Ascending aorta (tissue), 2 donors: ENCODE measurements around the gene SIRPB1. TPM values are rescaled to one million over a fixed set of nuclear protein-coding genes. Genes with fewer than 3 reads are reported as not detected.
"Not testable (repeated sequence)": the region's sequence is repeated elsewhere in the genome, so short reads cannot be mapped to it uniquely, and the experiment has no call there.

Source experiments
- DNase-seq, 2 donors: peaks; one replicate each; pipeline ENCODE4 v3.0.0-alpha.2; 2019; ENCODE audit warnings: low spot score in 2 of 2
- H3K27ac ChIP-seq, 2 donors: fragments of 200-600 bp; sonication (generic); one replicate each; pipeline ENCODE4 v1.5.1; 2016 to 2017; ENCODE audit warnings: mild to moderate bottlenecking in 1 of 2
- H3K27me3 ChIP-seq: fragments of 200-600 bp; sonication (generic); one replicate; pipeline ENCODE4 v1.5.1; 2017
- H3K36me3 ChIP-seq, 2 donors: fragments of 200-600 bp; sonication (generic); one replicate each; pipeline ENCODE4 v1.5.1; 2016
- H3K4me1 ChIP-seq, 2 donors: fragments of 200-600 bp; sonication (generic); one replicate each; pipeline ENCODE4 v1.5.1; 2016 to 2017; ENCODE audit warnings: mild to moderate bottlenecking in 1 of 2
- H3K4me3 ChIP-seq, 2 donors: fragments of 200-600 bp; sonication (generic); one replicate each; pipeline ENCODE4 v1.5.1; 2016 to 2017; ENCODE audit warnings: mild to moderate bottlenecking in 1 of 2
- H3K9me3 ChIP-seq, 2 donors: fragments of 200-600 bp; sonication (generic); one replicate each; pipeline ENCODE4 v1.5.1; 2016
- intact Hi-C: fragments of 100-400 bp; cut with DNase I; formaldehyde crosslinking; loops from one replicate; pipeline ENCODE4 v1.15.1; 2023
- total RNA-seq: library from RNA; depleted of rRNA; stranded (reverse); fragments of >200 nt; gene quantifications from one replicate; pipeline ENCODE4 v1.1.0, GENCODE V29; 2016
- TF ChIP-seq, protein P1 (sequence below), 3 experiments: fragments of 200-600 bp in 2 of 3; fragments of 450-650 bp in 1 of 3; sonication (generic) in 2 of 3; IDR thresholded peaks; one replicate each; pipeline ENCODE4 v1.5.1; 2016 to 2019; ENCODE audit warnings: antibody characterized with exemption in 3 of 3, mild to moderate bottlenecking in 1 of 3, moderate library complexity in 1 of 3

The SIRPB1 gene
- total RNA-seq, 1 donor from 2014 or later, result 0.43 TPM

DNA sequence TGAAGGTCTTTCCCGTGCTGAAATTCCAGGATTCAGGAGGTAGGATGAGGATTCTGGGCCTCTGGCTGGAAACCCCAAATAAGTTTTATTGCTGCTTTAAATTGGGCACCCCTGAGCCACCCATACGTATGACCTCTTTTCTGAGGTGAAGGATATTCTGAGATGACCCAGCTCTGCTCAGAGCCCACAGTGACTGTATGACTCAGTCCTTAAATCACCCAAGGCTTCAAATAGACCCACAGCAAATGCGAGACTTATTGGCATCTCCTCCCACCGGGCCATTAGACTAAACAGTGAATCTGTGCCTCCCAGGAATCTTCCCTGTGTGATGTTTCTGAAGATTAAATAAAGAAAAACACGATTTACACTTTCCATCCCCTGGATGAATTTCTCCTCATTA lies 28.3 kb upstream of the SIRPB1 start:
- Histone ChIP-seq H3K27me3 (no peaks in the 10 kb centered on the region), H3K4me1 (no peaks in the 10 kb centered on the region), H3K4me3 (no peak overlapping the region), H3K27ac (no peak overlapping the region), H3K9me3 (no peaks in the 10 kb centered on the region), H3K36me3 (no peaks in the 10 kb centered on the region)
- TF ChIP-seq, protein P1, sequence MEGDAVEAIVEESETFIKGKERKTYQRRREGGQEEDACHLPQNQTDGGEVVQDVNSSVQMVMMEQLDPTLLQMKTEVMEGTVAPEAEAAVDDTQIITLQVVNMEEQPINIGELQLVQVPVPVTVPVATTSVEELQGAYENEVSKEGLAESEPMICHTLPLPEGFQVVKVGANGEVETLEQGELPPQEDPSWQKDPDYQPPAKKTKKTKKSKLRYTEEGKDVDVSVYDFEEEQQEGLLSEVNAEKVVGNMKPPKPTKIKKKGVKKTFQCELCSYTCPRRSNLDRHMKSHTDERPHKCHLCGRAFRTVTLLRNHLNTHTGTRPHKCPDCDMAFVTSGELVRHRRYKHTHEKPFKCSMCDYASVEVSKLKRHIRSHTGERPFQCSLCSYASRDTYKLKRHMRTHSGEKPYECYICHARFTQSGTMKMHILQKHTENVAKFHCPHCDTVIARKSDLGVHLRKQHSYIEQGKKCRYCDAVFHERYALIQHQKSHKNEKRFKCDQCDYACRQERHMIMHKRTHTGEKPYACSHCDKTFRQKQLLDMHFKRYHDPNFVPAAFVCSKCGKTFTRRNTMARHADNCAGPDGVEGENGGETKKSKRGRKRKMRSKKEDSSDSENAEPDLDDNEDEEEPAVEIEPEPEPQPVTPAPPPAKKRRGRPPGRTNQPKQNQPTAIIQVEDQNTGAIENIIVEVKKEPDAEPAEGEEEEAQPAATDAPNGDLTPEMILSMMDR (IDR thresholded peaks at IDR 0.05), result no peak
- no peak for DNase-seq
- intact Hi-C loops, result no loop called here

DNA sequence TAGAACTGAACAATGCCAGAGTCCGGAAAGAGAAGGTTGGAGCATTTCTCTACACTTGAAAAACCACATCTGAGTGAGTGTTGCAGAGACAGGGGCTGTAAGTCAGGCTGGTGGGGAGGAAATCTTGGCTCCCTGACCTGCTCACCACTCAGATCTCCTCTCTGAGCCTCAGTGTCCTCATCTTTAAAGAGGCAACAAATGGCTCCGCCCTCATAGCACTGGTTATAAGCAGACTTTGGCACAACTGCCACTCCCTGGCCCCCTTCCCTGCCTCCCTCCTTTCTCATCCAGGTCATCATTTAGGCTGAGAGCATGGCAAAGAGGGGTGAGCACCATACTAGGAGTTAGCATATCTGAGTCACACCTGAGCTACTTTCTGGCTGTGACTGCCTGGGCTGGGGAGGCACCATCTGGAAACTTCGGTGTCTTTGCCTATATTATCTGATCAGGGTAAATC lies 27.2 kb upstream of the SIRPB1 start:
- intact Hi-C loops, result no loop called here
- H3K27me3 ChIP-seq, result no peaks in the 10 kb centered on the region
- TF ChIP-seq, protein P1 (IDR thresholded peaks at IDR 0.05), result no peak

DNA sequence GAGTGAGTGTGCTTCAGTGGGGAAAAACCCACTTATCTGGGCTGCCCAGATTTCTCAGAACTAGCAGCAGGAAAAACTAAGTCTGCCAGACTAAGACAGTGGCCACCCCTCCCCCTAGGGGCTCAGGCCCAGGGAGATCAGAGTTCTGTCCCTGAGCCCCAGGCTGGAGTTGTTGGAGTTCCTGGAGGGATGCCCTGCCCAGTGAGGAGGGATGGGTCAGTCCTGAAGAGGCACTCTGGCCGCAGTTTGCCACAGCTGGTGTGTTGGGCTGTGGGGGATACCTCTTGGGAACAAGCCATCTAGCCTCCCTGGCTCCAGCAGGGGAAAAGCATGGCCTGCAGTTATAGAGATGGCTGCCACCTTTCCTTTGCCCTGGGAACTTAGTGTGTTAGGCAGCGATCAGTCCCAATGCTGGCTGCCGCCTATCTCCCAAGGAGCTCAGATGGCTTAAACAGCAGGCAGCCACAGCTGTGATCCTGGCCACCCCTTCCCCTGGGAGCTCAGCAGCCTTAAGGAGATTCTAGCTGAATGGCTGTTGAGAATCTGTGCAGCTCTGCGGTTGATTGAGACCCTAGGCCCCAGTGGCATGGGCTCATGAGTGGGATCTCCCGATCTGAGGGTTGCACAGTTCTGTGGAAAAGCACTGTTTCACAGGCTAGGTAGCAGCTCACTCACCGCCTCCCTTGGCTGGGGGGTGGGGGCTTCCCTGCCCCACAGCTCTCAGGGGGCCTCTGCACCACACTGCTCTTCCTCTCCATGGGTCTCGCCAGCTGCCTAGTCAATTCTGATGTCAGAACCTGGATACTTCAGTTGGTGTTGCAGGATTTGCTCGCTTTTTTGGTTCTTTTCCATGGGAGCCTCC lies 24.5 kb upstream of the SIRPB1 start:
- no peak for DNase-seq
- no peaks in the 10 kb centered on the region for H3K9me3 ChIP-seq
- H3K27ac ChIP-seq, result no peak overlapping the region
- intact Hi-C loops, result no loop called here
- no peak overlapping the region for H3K4me3 ChIP-seq
- no peaks in the 10 kb centered on the region for H3K27me3 ChIP-seq
- H3K4me1 ChIP-seq, result no peaks in the 10 kb centered on the region
- TF ChIP-seq, protein P1 (IDR thresholded peaks at IDR 0.05), result no peak
- no peaks in the 10 kb centered on the region for H3K36me3 ChIP-seq

More for the DNA sequence above, 27.2 kb upstream of the SIRPB1 start:
- H3K9me3 ChIP-seq, result no peaks in the 10 kb centered on the region
- H3K36me3 ChIP-seq, result no peaks in the 10 kb centered on the region
- H3K4me1 ChIP-seq, result no peaks in the 10 kb centered on the region
- H3K27ac ChIP-seq, result no peak overlapping the region
- no peak for DNase-seq
- no peak overlapping the region for H3K4me3 ChIP-seq

DNA sequence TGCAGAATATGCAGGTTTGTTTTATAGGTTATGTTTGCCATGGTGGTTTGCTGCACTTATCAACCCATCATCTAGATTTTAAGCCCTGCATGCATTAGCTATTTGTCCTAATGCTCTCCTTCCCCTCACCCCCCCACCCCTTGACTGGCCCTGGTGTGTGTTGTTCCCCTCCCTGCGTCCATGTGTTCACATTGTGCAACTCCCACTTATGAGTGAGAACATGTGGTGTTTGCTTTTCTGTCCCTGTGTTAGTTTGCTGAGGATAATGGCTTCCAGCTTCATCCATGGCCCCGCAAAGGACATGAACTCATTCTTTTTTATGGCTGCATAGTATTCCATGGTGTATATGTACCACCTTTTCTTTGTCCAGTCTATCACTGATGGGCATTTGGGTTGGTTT lies 18.8 kb upstream of the SIRPB1 start:
- intact Hi-C loops, H3K27me3 ChIP-seq, H3K27ac ChIP-seq, H3K4me3 ChIP-seq, H3K36me3 ChIP-seq, DNase-seq, H3K4me1 ChIP-seq, H3K9me3 ChIP-seq: not testable (repeated sequence)

DNA sequence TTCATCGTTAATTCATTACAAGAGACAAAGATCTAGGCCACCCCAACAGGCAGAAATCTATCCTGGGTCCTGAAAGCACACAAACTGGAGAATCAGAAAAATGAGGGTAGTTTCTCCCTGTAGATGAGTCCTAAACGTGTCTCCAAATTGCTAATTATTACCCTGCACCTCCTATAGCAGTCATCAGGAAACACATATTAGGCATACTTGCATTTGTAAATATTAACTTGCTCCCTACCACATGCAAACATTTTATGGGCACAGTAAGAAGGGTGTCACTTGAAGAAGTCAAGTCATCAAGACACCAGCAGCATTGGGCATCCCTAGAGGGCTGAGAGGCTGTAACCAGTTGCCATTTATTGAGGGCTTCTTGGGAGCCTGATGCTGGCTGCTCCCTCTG lies 17.9 kb upstream of the SIRPB1 start:
- Histone ChIP-seq H3K36me3 (no peaks in the 10 kb centered on the region), H3K4me1 (no peaks in the 10 kb centered on the region), H3K4me3 (no peak overlapping the region), H3K27me3 (no peaks in the 10 kb centered on the region), H3K9me3 (no peaks in the 10 kb centered on the region), H3K27ac (no peak overlapping the region)
- TF ChIP-seq, protein P1 (IDR thresholded peaks at IDR 0.05), result no peak
- intact Hi-C loops, result no loop called here
- DNase-seq, result no peak

DNA sequence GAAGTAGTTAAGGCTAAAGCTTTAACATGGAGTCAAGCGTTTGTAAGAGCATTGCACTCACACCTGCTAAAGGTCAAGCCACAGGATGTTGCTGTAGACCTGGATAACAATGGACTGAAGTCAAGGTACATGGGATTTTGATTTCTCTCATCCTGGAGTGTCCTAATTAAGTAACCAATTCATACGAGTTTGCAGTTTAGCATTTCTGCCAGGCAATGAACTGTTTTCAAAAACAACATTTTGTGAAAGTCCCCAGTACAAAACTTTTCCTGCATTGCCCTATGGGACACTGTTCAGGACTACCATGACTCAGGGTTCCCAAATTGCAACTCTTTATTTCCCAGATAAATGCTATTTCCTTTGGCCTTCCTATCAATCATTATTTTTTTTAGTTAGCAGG lies 17.4 kb upstream of the SIRPB1 start:
- no peaks in the 10 kb centered on the region for H3K4me1 ChIP-seq
- intact Hi-C loops, result no loop called here
- H3K4me3 ChIP-seq, result no peak overlapping the region
- H3K27ac ChIP-seq, result no peak overlapping the region
- no peaks in the 10 kb centered on the region for H3K9me3 ChIP-seq
- TF ChIP-seq, protein P1 (IDR thresholded peaks at IDR 0.05), result no peak
- H3K27me3 ChIP-seq, result no peaks in the 10 kb centered on the region
- no peak for DNase-seq
- no peaks in the 10 kb centered on the region for H3K36me3 ChIP-seq
